Activated B cell treated with CpG ODN at 0.5 μM for 24 hours (primary cell): ENCODE results near the gene NDUFB11. TPM values are rescaled to one million over a fixed set of nuclear protein-coding genes. Genes with fewer than 3 reads are reported as not detected.

Experiments used
- ATAC-seq: fragments of 200-7000 bp; cut with Tn5 transposase; one replicate; pipeline ENCODE4 v1.10.0; 2021; ENCODE audit warnings: low read depth, mild to moderate bottlenecking, moderate library complexity
- CTCF ChIA-PET: fragments of 350-600 bp; sonication (Branson Sonifier 250); formaldehyde crosslinking; loops from one replicate; lab custom pipeline; 2021; ENCODE audit warnings: antibody characterized with exemption; lab: Charles Lee
- POLR2A ChIA-PET: fragments of 350-600 bp; sonication (Branson Sonifier 250); formaldehyde crosslinking; loops from one replicate; lab custom pipeline; 2021; ENCODE audit warnings: antibody characterized with exemption; lab: Charles Lee
- DNase-seq: peaks from one replicate; pipeline ENCODE4 v3.0.0; 2022
- H3K27ac Mint-ChIP-seq: one replicate; pipeline ENCODE4 v1.8.0; 2020; ENCODE audit warnings: mixed read lengths
- H3K27me3 Mint-ChIP-seq: one replicate; pipeline ENCODE4 v1.8.0; 2021; ENCODE audit warnings: mixed read lengths
- H3K36me3 Mint-ChIP-seq: one replicate; pipeline ENCODE4 v1.8.0; 2021; ENCODE audit warnings: low read depth, mixed read lengths
- H3K4me1 Mint-ChIP-seq: one replicate; pipeline ENCODE4 v1.8.0; 2021; ENCODE audit warnings: mixed read lengths
- H3K4me3 Mint-ChIP-seq: one replicate; pipeline ENCODE4 v1.8.0; 2020; ENCODE audit warnings: mild to moderate bottlenecking, mixed read lengths
- H3K9me3 Mint-ChIP-seq: one replicate; pipeline ENCODE4 v1.8.0; 2020; ENCODE audit warnings: mixed read lengths
- CTCF ChIP-seq: fragments of 200-600 bp; IDR thresholded peaks from one replicate; pipeline ENCODE4 v1.8.0; 2022; ENCODE audit warnings: antibody characterized with exemption, mild to moderate bottlenecking
- intact Hi-C: fragments of 100-400 bp; cut with micrococcal nuclease; formaldehyde crosslinking; loops from one replicate; pipeline ENCODE4 v1.15.1; 2024
- total RNA-seq: library from RNA; stranded (reverse); gene quantifications from 2 replicates; pipeline ENCODE4 v1.2.3, GENCODE V29; 2022

The NDUFB11 gene
- total RNA-seq, 1 donor from 2014 or later = 73.3 TPM

GRCh38 chrX:47175588-47175980 is 31.1 kb upstream of the NDUFB11 start:
- ATAC-seq (no peak), DNase-seq (no peak)
- Mint-ChIP-seq H3K27me3 (no peaks in the 10 kb centered on the region), H3K27ac (no peak overlapping the region), H3K4me1 (no peaks in the 10 kb centered on the region), H3K4me3 (no peak overlapping the region), H3K36me3 (peaks cover 75% of the 10 kb centered on the region), H3K9me3 (no peaks in the 10 kb centered on the region)
- TF ChIP-seq CTCF = no peak
- intact Hi-C loops = no loop called here
- CTCF ChIA-PET = no interaction called here
- POLR2A ChIA-PET = no interaction called here

GRCh38 chrX:47174846-47175587 is 30.5 kb upstream of the NDUFB11 start:
- no peaks in the 10 kb centered on the region for H3K4me1 Mint-ChIP-seq
- POLR2A ChIA-PET = no interaction called here
- no peak for ATAC-seq
- no peak for TF ChIP-seq CTCF
- no peaks in the 10 kb centered on the region for H3K9me3 Mint-ChIP-seq
- no peak for DNase-seq
- intact Hi-C loops = no loop called here
- CTCF ChIA-PET = no interaction called here
- H3K4me3 Mint-ChIP-seq = no peak overlapping the region
- H3K36me3 Mint-ChIP-seq = peaks cover 76% of the 10 kb centered on the region
- no peak overlapping the region for H3K27ac Mint-ChIP-seq
- no peaks in the 10 kb centered on the region for H3K27me3 Mint-ChIP-seq

GRCh38 chrX:47174376-47174775 is 29.9 kb upstream of the NDUFB11 start:
- no peaks in the 10 kb centered on the region for H3K4me1 Mint-ChIP-seq
- ChIA-PET CTCF (no interaction called here), POLR2A (no interaction called here)
- intact Hi-C loops = no loop called here
- H3K4me3 Mint-ChIP-seq = no peak overlapping the region
- H3K27ac Mint-ChIP-seq = no peak overlapping the region
- no peaks in the 10 kb centered on the region for H3K27me3 Mint-ChIP-seq
- ATAC-seq (no peak), DNase-seq (no peak)
- H3K9me3 Mint-ChIP-seq = no peaks in the 10 kb centered on the region
- H3K36me3 Mint-ChIP-seq = peaks cover 77% of the 10 kb centered on the region
- TF ChIP-seq CTCF = no peak

- peaks cover 76% of the 10 kb centered on the region for H3K36me3 Mint-ChIP-seq
- DNase-seq (no peak), ATAC-seq (no peak)
- H3K9me3 Mint-ChIP-seq = no peaks in the 10 kb centered on the region
- no peak for TF ChIP-seq CTCF
- no peak overlapping the region for H3K27ac Mint-ChIP-seq
- CTCF ChIA-PET = no interaction called here
- H3K27me3 Mint-ChIP-seq = no peaks in the 10 kb centered on the region
- POLR2A ChIA-PET = interaction anchor here (0.5 to 0.6 kb wide), 2 partner anchors 30 to 43 kb away, joined by 3 read pairs; no protein-coding TSS in a partner anchor
- no peaks in the 10 kb centered on the region for H3K4me1 Mint-ChIP-seq
- intact Hi-C loops = no loop called here
- H3K4me3 Mint-ChIP-seq = no peak overlapping the region
Measured at GRCh38 chrX:47172971-47173792, 28.7 kb upstream of the NDUFB11 start.

- H3K4me3 Mint-ChIP-seq = no peak overlapping the region
- TF ChIP-seq CTCF = no peak
- H3K4me1 Mint-ChIP-seq = no peaks in the 10 kb centered on the region
- DNase-seq = no peak
- CTCF ChIA-PET = no interaction called here
- intact Hi-C loops = no loop called here
- no peak overlapping the region for H3K27ac Mint-ChIP-seq
- no peak for ATAC-seq
- no peaks in the 10 kb centered on the region for H3K27me3 Mint-ChIP-seq
- POLR2A ChIA-PET = no interaction called here
- H3K9me3 Mint-ChIP-seq = no peaks in the 10 kb centered on the region
- peaks cover 70% of the 10 kb centered on the region for H3K36me3 Mint-ChIP-seq
Measured at GRCh38 chrX:47172549-47172948, 28.0 kb upstream of the NDUFB11 start.
